NCI-H1930 (cell line): ENCODE results near the gene HPN.
A peak's percentile ranks its signal among the peaks of the same experiment; 100 is the strongest.
"Not testable (repeated sequence)": the region's sequence is repeated elsewhere in the genome, so short reads cannot be mapped to it uniquely, and the experiment has no call there.

ENCODE experiments used
- DNase-seq, 2 experiments: peaks; one replicate each; lab custom pipeline; 2025; lab: John Stamatoyannopoulos, UW

Gene HPN

GRCh38 chr19:35042954-35043604 lies 1.6 kb downstream of the HPN start:
- DNase-seq = no peak

DNA sequence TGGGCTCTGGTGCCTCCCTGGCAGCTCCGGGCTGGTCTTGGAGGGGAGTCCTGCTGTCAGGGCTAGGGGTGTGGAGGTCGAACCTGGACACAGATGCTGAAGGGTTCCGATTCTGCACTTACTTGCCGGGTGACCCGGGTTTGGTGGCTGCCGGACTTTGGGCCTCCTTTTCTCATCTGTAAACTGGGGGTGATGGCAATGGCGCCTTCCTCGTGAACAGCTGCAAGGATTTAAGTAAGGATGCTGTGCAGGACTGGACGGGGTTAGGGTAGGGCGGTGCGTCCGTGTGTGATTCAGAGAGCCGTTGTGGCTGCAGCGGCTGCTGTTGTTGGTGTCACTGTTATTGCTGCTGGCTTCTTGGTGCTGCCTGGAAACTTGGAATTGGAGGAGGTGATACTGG lies 2.4 kb downstream of the HPN start:
- DNase-seq = no peak

DNA sequence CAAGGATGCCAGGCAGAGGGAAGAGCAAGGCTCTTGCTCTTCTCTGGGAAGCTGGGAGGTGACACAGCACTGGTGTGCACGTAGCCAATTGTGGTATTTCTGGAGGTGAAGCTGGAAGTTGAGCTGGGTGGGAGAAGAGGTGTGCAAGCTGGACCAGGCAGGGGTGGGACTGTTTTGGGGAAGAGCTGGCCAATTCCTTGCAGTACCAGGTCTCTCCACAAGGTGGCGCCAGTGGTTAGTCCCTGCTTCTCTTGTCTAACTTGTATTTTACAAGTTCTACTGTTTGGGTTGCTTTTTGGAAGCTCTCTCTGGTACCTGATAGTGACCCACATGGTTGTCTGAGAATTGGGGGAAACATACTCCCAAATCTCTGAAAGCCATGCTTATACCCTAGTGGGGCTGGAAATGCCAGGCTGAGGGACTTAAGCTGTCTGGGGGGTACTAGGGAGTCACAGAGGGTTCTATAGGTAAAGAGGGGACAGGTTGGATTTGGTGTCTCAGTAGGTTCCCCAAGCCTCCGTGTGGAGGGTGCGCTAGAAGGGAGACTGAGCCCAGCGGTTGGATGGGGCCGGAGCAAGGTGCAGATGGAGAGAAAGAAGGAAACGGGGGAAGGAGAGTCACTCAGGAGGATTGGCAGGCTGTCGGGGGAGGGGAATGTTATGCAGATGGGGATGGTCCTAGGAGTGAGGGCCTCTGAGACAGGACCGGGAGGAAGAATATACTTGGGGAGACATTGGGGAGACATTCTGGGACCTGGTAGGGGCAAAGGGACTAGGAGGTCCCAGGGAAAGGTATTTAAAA lies 3.0 kb downstream of the HPN start:
- peak in 1 of 2 experiments; percentile 33 for DNase-seq

DNA sequence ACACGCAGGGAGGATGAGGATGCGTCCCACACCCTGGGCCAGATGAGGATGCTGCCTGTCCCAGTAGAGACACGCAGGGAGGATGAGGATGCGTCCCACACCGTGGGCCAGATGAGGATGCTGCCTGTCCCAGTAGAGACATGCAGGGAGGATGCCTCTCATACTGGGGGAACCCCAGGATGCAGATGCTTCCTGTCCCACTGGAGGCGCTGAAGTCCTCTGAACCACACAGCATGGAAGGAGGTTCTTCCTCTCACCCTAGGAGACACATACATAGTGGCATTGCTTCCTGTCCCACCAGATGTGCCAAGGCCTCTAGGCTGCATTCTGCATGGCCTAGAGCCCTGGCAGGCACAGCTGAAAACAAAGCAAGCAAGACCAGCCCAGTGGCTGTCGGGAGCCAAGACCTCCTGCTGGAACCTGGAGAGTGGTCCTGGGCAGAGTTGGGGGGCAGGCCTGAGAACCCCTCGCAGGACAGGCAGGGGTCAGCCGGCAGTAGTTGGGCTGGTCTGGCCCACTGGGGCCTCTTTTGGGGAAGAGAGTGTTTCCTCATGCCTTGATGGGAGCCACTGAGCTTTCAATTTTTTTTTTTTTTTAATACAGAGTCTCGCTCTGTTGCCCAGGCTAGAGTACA lies 4.3 kb downstream of the HPN start:
- no peak for DNase-seq

DNA sequence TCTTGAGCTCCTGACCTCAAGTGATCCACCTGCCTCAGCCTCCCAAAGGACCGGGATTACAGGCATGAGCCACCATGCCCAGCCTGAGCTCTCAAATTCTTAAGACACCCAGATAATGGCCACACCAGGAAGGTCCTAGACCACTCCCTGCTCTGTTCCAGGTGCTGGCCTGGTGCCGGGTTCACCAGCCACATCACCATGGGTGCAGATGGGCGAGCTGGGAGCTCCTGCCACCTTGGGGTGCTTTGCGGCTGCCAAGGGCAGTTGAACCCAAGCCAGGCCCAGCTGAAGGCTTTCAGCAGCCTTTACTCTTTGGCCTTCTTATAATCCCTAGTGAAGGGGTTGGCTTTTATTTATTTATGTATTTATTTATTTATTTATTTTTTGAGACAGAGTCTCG lies 4.9 kb downstream of the HPN start:
- DNase-seq = no peak

DNA sequence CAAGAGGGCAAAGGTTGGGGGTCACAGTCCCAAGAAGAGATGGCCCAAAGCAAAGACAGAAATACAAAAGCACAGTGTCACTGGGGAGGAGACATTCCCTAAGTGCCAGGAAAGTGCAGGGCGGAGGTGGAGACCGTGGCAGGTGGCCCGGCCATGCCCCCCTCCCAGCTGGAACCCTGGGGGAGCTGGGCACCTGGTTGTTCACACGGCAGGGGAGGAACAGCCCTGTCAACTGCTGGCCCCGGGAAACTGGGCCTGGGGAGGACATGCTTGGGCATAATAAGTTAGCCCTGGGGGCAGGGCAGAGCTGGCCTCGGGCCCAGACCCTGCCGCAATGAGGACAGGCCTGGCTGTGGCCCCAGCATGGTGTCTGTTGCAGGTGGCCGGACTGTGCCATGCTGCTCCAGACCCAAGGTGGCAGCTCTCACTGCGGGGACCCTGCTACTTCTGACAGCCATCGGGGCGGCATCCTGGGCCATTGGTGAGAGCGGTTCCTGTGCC lies 7.4 kb downstream of the HPN start:
- no peak for DNase-seq

DNA sequence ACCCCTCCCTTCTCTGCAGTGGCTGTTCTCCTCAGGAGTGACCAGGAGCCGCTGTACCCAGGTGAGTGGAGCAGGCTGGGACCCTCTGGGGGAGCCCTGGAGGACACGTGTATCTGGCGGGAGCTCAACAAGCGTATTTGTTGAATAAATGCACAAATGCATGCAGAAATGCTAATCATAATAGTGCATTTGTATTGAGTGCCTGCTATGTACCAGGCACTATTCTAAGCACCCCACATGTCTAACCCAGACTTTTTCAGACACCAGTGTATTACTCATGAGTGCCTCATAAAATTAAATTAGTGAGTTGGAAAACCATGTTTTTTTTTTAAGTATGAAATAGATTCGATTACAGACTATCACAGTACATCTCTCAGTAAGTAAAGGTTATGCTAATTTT lies 7.9 kb downstream of the HPN start:
- DNase-seq = no peak

GRCh38 chr19:35050662-35051061 lies 9.1 kb downstream of the HPN start:
- DNase-seq = not testable (repeated sequence)

GRCh38 chr19:35051268-35051667 lies 9.7 kb downstream of the HPN start:
- DNase-seq = not testable (repeated sequence)

DNA sequence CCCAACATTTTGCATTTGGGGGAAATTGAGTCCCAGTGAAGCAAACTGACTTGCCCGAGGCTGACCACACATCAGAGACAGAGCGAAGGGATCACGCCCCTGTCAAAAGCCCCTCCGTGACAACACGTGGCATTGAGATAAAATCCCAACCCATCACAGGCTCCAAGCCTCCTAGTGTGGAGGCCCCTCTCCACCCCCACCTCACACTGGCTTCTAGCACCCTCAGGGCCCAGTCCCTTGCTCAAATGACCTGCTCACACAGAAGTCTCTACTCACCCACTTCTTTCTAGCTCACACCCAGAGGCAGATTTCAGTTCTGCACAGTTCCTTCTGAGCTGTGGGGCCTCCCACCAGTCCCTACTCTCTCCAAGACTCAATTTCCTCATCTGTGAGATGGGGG lies 10.3 kb downstream of the HPN start:
- DNase-seq = no peak

GRCh38 chr19:35052599-35053190 lies 11.2 kb downstream of the HPN start:
- DNase-seq = no peak

GRCh38 chr19:35053667-35054293 lies 12.3 kb downstream of the HPN start:
- DNase-seq = no peak

GRCh38 chr19:35054626-35055025 lies 13.1 kb downstream of the HPN start:
- DNase-seq = no peak

GRCh38 chr19:35055715-35056179 lies 14.2 kb downstream of the HPN start:
- DNase-seq = peak in 1 of 2 experiments; percentile 17

DNA sequence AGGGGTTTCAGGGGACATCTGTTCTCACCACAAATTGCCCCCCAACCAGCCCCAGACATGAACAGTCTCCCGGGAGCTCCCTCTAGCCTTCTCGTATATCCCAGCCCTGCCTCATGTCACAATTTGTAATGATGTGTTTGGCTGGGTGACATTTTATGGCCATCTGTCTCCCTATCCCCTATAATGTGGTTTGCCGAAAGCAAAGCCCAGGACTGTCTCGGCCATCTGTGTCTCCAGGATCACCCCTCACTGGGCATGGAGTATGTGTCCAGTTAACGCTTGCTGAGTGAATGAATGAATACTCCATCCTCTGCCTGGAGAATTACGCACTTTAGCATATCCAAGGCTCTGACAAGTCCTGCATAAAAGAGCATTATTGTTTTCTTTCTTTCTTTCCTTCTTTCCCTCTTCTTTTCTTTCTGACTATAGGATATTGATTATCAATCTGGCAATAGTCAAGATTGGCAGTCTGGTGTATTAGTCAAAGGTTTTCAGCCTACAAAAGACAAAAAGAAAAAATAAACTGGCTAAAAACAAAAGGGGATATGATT lies 15.1 kb downstream of the HPN start:
- DNase-seq = no peak

GRCh38 chr19:35058370-35058769 lies 16.8 kb downstream of the HPN start:
- DNase-seq = no peak

GRCh38 chr19:35059006-35059798 lies 17.7 kb downstream of the HPN start:
- no peak for DNase-seq

GRCh38 chr19:35059799-35060091 lies 18.2 kb downstream of the HPN start:
- no peak for DNase-seq

- no peak for DNase-seq
These were observed 18.8 kb downstream of the HPN start for GRCh38 chr19:35060160-35060855.

GRCh38 chr19:35061583-35062373 lies 20.3 kb downstream of the HPN start:
- no peak for DNase-seq
